ENCODE measurements around the gene MSH3.
"Not testable (repeated sequence)": the region's sequence is repeated elsewhere in the genome, so short reads cannot be mapped to it uniquely, and the experiment has no call there.

MSH3 gene

DNA sequence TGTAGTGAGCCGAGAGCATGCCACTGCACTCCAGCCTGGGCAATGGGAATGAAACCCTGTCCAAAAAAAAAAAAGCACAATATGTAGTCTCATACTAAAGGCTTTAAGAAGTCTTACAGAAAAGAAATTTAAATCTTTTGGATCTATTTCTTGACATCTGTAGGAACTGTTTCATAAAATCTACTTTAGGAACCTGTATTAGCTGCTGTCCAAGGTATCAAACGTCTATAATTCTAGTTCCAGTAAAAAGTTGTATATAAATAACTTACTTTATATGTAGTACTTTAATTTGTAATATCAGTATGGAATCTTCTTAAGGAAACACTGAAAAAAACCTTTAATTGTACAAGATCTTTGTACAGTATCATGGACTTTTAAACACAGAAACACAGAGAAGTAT is 199.0 kb downstream of the MSH3 start:
- no peak for DNase-seq (ENCODE audit: low read depth in 2 of 2)

DNA sequence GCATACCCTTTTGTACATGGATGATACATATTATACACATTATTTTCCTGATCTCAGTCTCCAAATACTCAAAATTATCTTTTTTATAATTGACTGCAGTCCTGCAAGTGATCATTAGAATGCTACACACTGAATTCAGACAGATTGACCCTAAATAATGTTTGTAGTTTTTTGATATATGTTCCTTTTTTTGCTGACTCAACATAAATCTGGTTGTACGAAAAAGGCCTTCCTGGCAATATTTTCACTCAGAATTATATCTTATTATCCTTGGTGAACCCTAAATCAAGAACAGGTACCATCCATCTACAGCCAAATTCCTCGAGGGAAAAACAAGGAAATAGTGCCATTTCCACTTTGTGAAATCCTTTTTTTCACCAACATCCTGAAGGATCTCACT is 200.1 kb downstream of the MSH3 start:
- DNase-seq (ENCODE audit: low read depth in 2 of 2): no peak

DNA sequence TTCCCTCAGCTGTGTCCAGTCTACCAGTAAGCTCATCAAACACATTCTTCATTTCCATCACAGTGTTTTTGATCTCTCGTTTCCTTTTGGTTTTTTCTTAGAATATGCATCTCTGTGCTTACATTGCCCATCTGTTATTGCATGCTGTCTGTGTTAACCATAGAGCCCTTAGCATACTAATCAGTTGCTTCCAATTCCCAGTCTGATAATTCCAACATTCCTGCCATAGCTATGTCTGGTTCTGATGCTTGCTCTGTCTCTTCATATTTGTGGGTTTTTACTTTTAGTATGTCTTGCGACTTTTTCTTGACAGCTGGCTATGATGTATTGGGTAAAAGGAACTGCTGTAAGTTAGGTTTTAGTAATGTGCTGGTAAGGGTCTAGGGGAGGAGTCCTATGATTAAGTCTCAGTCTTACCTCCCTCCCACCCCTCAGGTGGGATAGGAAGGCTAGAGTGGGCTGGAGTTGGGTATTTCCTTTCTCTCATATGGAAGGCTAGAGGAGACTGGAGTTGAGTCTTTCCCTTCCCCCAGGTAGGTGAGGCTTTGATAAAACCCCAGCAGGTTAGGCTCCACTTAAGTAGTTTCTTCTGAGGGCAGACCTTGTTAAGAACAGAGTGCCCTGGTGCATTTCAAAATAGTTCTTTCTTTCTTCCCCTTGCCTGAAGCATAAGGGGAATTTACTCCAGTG is 206.6 kb downstream of the MSH3 start:
- DNase-seq (ENCODE audit: low read depth in 2 of 2): no peak

DNA sequence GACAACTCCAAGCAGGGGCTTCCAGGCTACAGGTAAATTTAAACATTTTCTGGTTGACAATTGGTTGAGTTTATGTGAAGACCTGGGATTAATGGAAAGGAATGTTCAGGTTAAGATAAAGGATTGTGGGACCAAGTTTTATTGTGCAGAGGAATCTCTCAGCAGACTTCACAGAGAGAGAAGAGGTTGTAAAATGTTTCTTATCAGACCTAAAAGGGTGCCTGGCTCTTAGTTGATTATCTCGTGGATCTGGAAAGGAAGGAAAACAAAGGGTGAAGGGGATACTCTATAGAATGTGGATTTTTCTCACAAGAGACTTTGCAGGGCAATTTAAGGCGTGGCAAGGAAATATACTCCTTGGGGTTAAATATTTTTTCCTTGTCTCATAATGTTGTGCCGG is 209.3 kb downstream of the MSH3 start:
- DNase-seq (ENCODE audit: low read depth in 2 of 2): no peak

DNA sequence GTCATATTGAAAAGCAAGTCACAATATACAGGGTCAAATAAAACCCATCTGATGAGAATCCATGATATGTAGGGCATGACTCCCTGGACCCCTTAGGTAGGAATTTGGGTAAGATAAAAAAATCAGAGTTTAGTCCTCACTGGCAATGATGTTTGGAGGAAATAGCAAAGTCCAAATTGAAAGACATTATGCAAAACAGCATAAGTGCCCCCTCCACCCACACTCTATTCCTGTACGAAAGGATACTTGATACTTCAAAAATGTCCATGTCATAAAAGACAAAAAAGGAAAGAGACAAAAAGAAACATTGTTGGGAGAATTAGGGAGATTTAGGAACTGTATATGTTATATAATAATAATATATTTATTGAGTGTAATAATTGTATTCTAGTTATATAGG is 209.7 kb downstream of the MSH3 start:
- DNase-seq (ENCODE audit: low read depth in 2 of 2): no peak

DNA sequence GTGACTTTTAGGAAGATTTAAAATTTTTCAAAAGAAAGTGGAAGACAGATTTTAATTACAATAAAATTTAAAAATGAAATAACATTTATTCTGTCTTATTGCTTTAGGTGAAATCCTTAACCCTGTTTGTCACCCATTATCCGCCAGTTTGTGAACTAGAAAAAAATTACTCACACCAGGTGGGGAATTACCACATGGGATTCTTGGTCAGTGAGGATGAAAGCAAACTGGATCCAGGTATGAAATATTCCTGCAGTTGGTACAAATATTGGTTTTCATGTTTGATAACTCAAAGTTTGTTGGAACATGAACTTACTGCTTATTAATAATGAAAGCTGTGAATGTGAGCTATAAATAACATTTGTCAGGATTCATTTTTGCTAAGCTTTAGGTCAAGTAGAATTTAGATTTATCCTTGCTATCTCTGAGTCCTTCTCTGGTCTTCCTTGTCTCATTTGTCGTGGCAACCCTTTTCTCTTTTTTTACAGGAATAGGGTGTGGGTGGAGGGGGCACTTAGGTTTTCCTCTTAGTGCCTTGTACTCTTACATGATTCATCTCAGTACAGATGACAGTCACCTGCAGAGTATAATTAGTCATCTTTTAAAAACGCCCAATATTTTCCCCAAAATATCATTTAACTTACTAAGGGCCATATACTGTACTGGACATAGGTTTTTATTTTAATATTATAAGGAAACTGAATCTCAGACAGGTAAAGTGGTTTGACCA is 210.4 kb downstream of the MSH3 start:
- DNase-seq (ENCODE audit: low read depth in 2 of 2): no peak

DNA sequence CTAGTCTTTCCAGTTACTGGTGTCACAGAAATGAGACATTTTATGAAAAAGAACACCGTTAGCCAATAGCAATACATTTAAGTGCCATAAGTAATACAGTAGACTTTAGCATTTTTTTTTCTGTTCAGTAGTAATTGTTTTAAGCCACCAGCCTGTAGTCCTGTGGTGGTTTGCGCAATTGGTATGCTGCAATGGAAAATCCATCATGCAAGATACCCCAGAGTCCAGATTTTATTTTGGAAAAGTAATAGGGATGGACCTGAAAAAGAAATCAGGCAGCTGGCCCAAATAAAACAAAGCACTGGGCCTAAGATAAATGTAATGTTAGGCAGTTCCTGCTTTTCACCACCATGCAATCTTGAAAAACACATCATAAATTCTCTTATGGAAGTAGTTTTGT is 211.1 kb downstream of the MSH3 start:
- DNase-seq (ENCODE audit: low read depth in 2 of 2): no peak

DNA sequence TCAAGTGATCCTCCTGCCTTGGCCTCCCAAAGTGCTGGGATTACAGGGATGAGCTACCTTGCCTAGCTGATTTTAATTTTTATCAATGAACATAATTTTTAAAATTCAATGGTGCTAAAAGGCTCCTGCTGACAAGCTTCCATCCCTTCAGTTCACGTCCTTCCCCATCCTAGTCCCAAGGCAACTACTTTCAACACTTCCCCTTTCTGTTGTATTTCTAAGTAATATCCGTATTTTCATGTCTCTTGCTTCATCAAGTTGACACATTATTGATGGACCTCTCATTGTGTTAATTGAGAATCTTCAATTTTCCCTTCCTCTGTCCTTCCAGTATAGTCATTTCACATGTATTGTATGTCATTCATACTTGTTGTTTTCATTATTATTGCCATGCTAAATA is 211.9 kb downstream of the MSH3 start:
- no peak for DNase-seq (ENCODE audit: low read depth in 2 of 2)

DNA sequence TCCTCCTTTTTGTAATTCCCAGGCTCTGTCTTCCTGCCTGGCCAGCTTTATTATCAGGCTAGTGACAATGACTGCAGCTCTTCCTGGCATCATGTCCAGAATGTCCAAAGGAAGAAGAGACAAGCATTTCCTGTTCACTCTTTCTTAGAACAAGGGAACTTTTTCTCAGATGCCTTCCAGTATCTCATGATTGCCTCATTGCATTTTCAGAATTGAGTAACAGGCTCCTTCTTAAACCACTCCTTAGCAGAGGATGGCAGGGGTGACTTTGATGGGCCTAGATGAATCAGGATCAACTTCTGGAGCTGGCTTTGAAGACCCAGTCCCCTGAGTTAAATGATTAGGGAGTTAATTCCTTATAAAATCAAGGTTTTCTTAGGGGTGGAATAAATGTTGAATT is 212.8 kb downstream of the MSH3 start:
- DNase-seq (ENCODE audit: low read depth in 2 of 2): no peak

DNA sequence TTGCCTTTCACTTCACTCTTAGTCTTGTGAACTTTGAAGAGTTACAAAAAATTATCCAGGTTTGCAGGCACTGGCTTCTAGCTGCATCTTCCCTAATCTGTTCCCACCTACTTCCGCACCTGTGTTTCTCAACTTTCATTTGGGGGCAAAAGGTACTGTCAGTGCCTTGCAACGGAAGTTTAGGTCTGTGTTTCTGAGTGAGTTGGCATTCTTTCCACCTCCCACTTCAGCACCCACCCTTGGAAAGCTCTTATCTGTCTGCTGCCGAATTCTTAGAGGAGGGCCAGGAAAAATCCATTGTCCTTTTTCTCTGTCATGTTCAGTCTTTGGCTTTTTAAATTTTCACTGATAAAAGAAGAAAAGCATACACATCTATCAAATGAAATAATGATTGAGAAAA is 216.0 kb downstream of the MSH3 start:
- DNase-seq (ENCODE audit: low read depth in 2 of 2): no peak

DNA sequence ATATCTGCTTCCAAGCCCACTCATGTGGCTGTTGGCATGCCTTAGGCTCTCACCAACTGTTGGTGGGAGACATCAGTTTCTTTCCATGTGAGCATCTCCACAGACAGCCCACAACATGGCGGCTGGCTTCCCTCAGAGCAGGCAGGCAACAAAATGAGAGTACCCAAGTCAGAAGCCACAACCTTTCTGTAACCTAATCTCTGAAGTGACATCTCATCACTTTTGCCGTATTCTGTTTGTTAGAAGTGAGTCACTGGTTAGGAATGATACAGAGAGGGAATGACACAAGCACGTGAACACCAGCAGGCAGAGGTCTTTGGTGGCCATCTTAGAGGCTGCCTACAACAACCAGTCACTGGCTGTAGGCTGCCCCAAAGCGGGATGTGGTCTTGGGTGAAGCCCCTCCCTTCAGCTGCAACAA is 217.1 kb downstream of the MSH3 start:
- no peak for DNase-seq (ENCODE audit: low read depth in 2 of 2)

DNA sequence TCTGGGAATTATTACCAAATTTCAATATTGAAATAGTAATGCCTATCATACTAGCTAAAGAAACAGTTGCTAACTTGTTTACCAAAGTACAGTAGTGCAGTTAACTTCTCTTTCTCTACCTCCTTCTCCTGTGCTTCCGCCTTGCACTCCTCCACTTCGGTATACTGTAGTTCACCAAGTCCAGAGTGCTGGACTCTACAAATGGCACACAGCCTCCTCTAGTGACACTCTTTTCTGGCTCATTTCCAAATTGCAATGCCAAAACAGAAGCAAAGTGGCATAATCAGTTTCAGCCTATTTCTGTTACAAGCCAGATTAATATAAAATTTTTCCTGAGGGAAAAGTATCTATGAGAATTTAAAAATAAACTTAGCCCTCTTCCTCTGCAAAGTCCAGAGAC is 219.7 kb downstream of the MSH3 start:
- no peak for DNase-seq (ENCODE audit: low read depth in 2 of 2)

DNA sequence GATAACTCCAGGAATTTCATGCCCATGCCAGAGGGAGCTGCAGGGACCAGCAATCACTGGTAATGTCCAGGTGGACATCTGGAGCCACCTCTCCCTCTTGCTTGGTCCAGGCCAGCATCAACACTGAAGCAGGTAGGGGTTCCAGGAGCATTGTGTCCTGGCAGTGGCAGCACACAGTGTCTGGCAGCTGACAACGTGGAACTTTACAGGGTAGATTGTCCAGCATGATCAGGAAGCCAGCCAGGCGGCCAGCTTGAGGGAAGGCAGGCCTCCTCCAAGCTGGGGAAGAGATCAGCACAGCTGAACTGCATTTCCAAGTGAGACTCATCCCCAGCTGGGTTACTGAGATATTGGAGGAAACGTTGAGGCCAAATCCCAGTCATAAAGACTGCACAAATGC is 223.1 kb downstream of the MSH3 start:
- DNase-seq (ENCODE audit: low read depth in 2 of 2): no peak

DNA sequence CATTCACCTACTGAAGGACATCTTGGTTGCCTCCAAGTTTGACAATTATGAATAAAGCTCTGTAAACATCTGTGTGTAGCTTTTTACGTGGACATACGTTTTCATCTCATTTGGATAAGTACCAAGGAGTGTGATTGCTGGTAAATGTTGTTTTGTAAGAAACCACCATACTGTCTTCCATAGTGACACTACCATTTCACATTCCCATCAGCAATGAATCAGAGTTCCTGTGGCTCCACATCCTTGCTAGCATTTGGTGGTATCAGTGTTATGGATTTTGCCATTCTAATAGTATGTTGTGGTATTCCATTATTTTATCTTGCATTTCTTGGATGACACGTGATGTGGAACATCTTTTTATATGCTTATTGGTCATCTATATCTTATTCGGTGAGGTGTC is 227.3 kb downstream of the MSH3 start:
- DNase-seq (ENCODE audit: low read depth in 2 of 2): no peak

DNA sequence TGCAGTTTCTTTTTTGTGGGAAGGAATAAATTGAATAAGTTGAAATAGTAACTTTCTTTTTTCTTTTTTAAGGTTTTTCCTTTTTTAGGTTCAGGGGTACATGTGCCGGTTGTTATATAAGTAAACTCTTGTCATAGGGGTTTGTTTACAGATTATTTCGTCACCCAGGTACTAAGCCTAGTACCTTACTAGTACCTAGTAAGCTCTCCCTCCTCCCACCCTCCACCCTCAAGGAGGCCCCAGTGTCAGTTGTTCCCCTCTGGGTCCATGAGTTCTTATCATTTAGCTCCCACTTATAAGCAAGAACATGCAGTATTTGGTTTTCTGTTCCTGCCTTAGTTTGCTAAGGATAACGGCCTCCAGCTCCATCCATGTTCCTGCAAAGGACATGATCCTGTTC is 228.9 kb downstream of the MSH3 start:
- not testable (repeated sequence) for DNase-seq (ENCODE audit: low read depth in 2 of 2)

DNA sequence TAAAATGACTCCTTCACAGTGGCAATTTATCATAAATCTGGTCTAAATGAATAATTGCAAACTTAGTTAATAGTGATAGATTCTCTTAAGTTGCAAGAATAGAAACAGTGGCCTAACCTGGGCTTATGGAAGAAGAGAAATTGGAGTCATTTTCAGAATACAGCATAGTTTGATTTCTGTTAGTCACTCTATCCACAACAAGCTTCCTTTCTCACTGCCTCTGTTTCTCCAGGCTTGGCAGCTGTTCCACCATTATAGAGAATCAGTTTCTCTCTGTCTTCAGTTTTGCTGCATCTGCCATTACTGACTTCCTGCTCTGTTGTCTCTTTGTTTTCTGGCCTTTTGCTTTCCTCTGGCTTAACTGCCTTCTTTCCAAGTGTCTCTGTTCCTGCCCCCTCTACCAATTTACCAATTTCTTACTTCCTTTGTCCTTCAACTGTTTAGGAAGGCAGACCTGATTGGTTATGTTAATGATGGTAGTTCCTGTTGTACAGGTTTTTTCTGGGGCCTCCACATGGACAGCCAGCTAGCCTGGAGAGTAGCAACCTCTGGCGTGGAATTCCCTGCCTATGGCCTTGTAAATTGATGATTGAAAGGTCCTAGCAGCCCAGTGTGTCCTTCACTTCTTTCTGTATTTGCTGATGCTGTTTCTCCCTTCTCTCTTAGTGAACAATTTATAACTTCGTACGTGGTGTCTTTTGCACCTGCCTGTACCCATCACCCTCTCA is 229.8 kb downstream of the MSH3 start:
- no peak for DNase-seq (ENCODE audit: low read depth in 2 of 2)

DNA sequence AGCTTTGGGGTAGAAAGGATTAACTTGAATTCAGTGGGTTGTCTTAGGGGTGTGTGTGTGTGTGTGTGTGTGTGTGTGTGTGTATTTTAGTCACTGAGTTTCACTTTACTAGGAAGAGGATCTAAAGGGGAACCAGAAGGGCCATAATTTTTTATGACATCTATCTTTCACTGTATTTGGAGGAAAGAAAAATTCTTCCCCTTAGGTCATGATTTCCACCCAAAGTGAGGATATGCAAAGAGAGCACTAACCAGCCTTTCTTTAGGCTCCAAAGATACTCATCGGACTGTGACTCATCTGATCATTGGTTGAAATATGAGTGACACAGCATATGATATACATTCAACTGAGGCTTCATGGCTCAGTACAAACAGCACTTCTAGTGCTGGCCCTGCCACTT is 230.5 kb downstream of the MSH3 start:
- DNase-seq (ENCODE audit: low read depth in 2 of 2): no peak

DNA sequence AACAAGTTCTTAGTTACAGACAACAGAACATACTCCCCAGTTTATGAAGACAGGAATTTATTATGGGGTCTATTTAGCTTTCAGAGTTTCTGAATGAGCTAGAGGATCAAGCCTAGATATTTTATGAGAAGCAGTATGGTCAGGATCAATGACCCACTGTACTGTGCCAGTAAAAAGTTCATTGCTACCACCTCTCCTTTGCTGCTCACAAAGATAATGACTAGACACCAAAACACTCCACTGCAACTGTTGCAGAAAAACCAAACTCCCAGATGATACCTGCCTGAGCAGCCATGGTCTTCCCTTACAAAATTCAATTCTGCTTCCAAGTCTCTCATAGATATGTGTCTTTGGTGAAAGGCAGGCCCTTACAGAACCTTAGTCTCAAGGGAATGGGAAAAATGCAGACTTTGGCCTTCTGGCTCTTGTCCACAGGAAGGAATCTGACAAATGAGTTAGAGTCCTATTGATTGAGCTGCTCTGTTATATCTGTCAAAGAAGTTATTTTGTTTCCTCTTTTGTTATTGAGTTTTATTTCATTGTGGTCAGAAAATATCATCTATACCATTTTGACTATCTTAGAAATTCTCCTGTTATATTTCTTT is 231.0 kb downstream of the MSH3 start:
- no peak for DNase-seq (ENCODE audit: low read depth in 2 of 2)

DNA sequence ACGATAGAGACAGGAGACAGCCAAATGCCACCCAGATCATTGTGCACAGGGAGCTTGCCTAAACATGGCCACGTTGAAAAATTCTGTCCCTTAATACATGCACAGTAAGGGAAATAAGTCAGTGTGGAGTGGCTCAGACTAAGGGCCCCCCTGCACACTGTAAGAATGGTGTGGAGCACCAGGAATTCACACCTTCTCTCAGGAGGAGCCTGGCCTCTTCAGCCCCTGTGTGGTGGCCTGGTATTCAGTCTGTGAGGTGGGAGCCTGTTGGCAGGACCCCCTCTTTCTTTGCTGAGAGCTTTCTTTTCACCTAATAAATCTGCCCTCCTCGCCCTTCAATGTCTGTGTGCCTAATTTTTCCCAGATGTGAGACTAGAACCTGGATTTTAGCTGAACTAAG is 239.6 kb downstream of the MSH3 start:
- no peak for DNase-seq (ENCODE audit: low read depth in 2 of 2)

DNA sequence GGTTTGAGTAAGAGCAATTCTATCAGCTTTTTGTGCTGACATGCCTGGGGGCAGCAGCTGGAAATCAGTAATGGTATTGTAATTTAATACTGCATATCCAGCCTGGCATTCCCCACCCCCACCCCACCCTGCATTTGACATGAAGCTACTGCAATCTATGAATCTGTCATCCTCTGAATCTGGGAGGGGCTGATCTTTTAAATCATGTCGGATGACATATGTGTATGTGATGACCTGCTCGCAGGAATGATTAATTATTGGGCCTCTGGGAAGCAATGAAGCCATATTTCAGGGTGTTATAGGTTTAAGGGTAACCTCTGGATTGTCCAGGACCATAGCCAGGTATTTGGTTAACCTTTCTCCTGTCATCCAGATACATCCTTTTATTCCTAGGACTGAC is 241.1 kb downstream of the MSH3 start:
- no peak for DNase-seq (ENCODE audit: low read depth in 2 of 2)

DNA sequence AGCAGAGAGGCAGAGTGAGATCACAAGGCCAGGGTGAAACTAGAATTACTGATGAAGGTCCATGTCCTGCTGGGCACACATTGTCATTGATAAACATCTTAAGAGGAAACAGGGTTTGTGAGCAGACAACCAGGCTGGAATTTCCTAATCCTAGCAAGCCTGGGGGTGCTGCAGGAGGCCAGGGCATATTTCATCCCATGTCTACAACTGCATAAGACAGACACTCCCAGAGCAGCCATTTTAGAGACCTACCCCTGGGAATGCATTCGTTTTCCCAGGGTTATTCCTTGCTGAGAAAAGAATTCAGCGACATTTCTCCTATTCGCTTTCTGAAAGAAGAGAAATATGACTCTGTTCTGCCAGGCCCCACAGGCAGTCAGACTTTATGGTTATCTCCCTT is 248.2 kb downstream of the MSH3 start:
- not testable (repeated sequence) for DNase-seq (ENCODE audit: low read depth in 2 of 2)

DNA sequence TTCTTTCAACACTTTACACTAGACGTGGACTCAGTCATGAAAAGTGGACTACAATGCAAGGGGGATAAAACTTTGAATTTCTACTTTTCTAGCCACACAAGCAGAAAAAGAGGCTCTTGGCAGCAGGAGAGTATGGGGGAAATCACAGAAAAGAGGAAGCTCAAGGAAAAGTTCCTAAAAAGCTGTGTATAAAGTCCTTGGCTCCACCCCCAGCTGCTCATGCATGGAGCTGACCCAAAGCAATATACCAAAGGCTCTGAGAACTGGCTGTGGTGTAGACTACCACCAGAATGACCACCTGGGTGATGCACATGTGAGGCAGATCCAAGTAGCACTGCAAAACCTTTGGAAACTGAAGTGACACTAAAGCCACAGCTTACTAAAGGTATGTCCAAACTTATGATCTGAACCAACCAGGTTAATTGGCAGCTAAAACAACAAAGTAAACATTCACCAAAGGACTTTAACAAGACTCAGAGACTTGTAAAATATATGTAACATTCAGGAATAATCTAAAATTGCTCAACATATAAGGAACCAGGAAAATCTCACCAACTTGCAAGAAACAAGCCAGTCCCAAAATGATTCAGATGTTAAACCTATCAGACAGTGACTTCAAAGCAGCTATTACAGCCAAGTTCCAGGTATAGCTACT is 250.2 kb downstream of the MSH3 start:
- DNase-seq (ENCODE audit: low read depth in 2 of 2): no peak
